HL-60 (cell line): ENCODE measurements around the gene NR1I3.

Source experiments
- GABPA ChIP-seq: IDR thresholded peaks from 2 replicates; pipeline ENCODE4 v1.6.1; 2012; ENCODE audit warnings: low read depth
- POLR2AphosphoS5 ChIP-seq: IDR thresholded peaks from 2 replicates; pipeline ENCODE4 v1.6.1; 2012; ENCODE audit warnings: low read depth
- SPI1 ChIP-seq: IDR thresholded peaks from 2 replicates; pipeline ENCODE4 v1.6.1; 2012; ENCODE audit warnings: low read depth, mild to moderate bottlenecking, borderline replicate concordance
- TF ChIP-seq, protein P1 (sequence below): IDR thresholded peaks from one replicate; pipeline ENCODE4 v1.5.1; 2011; ENCODE audit warnings: low read length, control low read depth, inconsistent platforms; ENCODE audit not compliant: insufficient read depth

- TF ChIP-seq, protein P1, sequence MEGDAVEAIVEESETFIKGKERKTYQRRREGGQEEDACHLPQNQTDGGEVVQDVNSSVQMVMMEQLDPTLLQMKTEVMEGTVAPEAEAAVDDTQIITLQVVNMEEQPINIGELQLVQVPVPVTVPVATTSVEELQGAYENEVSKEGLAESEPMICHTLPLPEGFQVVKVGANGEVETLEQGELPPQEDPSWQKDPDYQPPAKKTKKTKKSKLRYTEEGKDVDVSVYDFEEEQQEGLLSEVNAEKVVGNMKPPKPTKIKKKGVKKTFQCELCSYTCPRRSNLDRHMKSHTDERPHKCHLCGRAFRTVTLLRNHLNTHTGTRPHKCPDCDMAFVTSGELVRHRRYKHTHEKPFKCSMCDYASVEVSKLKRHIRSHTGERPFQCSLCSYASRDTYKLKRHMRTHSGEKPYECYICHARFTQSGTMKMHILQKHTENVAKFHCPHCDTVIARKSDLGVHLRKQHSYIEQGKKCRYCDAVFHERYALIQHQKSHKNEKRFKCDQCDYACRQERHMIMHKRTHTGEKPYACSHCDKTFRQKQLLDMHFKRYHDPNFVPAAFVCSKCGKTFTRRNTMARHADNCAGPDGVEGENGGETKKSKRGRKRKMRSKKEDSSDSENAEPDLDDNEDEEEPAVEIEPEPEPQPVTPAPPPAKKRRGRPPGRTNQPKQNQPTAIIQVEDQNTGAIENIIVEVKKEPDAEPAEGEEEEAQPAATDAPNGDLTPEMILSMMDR, result no peak
- TF ChIP-seq POLR2AphosphoS5, result no peak
- no peak for TF ChIP-seq GABPA
- no peak for TF ChIP-seq SPI1
Measured at GRCh38 chr1:161191971-161192370, 46.0 kb downstream of the NR1I3 start.
